HG03280 (cell line): Measurements from ENCODE around the gene GLT1D1.
"Not testable (repeated sequence)": the region's sequence is repeated elsewhere in the genome, so short reads cannot be mapped to it uniquely, and the experiment has no call there.

Experiments
- ATAC-seq: cut with Tn5 transposase; IDR thresholded peaks from one replicate; pipeline ENCODE4 v1.9.1; 2021; ENCODE audit warnings: mild to moderate bottlenecking, moderate library complexity; ENCODE audit not compliant: unreplicated experiment

The GLT1D1 gene

GRCh38 chr12:128852885-128853599 is at the start of gene GLT1D1:
GLT1D1 (plus strand) TSS chr12:128853478; CDS start chr12:128853582, 104 bp downstream.
- no peak for ATAC-seq

- ATAC-seq, result no peak
Observed at GRCh38 chr12:128803788-128804187, 49.5 kb upstream of the GLT1D1 start.

- ATAC-seq, result no peak
Observed at GRCh38 chr12:128804762-128805161, 48.5 kb upstream of the GLT1D1 start.

DNA sequence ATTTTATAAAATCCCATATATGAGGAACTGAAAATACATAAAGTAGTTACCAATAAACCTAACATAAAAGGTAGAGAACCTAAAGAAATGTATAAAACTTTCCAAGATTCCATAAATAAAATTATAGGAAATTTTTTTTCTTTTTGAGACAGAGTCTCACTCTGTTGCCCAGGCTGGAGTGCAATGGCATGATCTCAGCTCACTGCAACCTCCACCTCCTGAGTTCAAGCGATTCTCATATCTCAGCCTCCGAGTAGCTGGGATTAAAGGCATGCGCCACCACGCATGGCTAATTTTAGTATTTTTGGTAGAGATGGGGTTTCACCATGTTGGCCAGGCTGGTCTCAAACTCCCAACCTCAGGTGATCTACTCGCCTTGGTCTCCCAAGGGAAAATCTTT is 47.9 kb upstream of the GLT1D1 start:
- not testable (repeated sequence) for ATAC-seq

DNA sequence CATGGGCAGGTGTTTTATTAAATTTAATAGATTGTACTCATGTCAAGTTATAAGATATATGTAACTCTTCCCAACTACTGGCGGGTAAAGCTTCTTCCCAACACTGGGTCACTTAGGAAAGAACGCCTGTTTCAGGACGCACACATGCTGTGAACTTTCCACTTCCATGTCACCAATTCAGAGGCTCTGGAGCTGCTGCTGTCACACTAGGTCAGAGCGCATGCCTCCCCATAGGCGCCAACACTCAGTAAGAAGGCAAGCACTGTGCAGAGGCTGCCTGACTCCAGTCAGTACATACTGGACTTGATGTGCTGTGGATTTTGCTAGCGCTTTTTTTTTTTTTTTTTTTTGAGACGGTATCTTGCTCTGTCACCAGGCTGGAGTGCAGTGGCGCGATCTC is 46.7 kb upstream of the GLT1D1 start:
- ATAC-seq, result no peak

- ATAC-seq, result no peak
Observed at GRCh38 chr12:128807161-128807724, 46.0 kb upstream of the GLT1D1 start.

DNA sequence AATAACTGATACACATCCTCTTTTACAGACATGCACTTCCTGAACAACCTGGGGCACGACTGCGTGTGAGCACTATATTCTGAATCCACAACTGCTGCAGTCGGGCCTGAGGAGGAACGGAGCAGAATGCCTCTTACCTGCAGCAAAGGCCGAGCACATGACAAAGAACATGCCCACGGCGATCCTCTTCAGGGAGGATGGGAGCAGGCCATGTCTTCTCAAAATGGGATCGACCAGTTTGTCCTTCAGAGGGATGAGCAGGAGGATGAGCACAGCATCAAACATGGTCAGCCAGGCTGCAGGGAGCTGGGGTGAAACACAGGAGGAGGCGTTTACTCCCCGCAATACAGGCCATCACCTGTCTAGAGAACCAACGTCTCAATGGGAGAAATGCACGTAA is 44.6 kb upstream of the GLT1D1 start:
- no peak for ATAC-seq

DNA sequence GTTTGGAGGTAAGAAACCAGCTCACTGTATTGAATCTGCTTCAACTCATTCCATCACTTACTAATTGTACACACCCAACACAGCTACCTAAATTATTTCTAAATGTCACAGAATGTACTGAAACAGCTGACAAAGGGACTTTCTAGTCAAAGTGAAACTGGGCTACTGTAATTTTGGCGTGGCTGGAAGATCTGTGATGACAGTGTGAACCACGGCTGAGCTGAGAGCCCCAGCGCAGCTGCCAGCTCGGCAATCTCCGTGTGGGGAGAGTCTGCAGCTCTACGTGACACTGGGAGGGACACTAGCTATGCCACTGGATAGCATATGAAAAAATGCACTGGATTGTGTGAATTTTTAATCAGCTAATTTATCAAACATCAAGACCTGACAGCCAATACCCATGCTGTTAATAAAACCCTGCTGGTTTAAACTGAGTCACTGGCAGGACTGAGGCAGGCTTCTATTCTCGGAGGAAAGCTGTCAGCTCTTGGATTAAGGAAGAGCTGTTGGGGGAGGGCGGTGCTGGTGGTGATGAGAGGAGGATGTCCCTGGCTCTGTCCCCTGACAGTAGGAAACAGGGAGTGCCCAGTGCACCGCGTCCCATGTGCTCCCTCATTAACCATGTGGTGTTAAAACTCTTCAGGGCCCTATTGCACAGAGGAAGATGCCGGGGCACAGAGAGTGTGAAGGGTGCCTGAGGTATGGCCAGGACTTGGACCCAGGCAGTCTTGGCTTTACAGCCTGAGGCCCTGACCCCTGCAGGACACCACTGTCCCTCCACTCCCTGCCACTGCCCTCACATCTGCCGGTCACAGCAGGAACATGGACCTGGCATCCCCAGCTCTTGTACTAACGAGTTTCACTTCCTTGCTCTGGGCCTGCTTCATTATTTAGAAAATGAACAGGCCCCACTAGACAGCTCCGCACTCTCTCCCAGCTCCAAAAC is 42.8 kb upstream of the GLT1D1 start:
- ATAC-seq, result peak; percentile 80

GRCh38 chr12:128811806-128812205 is 41.5 kb upstream of the GLT1D1 start:
- ATAC-seq, result no peak

GRCh38 chr12:128813392-128813791 is 39.9 kb upstream of the GLT1D1 start:
- no peak for ATAC-seq

DNA sequence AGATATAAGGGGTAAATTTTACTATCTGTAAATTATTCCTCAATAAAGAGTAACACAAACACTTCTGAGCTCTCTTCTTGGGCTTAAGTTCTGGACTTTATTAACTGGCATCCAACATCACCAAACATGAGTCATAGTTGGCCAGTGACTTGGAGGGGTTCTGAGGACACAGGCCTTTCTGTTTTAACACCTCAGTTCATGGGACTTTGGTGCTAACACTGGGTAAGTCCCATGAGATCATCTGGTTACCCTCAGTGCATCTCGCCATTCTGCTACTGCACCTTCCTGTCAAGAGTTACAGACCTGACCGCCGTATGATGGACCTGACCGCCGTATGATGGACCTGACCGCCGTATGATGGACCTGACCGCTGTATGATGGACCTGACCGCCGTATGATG is 39.4 kb upstream of the GLT1D1 start:
- no peak for ATAC-seq

- no peak for ATAC-seq
Observed at GRCh38 chr12:128814411-128815261, 38.6 kb upstream of the GLT1D1 start.

DNA sequence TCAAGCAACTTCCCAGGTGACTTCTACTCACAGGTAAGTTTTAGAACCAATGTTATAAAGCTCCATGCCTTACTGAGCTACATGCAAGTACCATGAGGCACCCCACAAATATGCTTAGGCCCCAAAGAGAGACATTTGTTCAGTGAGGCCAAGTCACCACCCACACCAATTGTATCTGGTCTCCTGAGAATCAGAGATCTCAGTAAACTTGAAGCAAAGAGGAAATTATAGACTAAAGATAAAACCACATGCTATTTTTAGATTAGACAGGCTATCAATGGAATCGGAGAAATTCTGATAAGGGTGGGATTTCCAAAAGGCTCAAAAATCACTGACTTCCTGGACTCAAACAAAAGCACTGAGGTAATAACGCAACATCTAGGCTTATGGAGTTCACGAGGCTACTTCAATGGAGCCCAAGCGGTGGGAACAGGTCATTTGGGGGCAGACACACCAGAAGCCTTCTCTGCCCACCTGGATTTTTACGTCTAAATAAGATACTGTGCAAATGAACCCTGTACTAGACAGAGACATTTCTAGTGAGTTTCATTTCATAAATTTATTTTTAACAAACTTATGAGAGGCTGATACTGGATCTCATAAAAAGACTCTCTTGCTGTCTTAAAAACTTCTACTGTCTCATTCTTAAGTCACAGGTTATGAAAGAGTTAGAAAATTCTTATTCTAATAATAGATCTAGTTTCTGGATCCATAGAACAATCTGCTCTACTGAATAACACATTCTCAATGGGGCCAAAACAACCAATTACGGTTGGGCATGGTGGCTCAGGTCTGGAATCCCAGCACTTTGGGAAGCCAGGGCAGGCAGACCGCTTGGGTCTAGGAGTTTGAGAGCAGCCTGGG is 37.3 kb upstream of the GLT1D1 start:
- ATAC-seq, result no peak

DNA sequence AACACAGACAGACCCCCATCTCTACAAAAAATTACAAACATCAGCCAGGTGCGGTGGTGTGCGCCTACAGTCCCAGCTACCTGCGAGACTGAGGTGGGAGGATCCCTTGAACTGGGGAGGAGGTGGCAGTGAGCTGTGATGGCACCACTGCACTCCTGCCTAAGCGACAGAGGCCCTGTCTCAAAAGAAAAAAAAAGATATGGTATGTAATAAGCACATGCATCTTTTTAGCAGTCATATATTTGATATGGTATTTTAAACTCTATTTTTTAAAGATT is 36.7 kb upstream of the GLT1D1 start:
- ATAC-seq, result no peak

DNA sequence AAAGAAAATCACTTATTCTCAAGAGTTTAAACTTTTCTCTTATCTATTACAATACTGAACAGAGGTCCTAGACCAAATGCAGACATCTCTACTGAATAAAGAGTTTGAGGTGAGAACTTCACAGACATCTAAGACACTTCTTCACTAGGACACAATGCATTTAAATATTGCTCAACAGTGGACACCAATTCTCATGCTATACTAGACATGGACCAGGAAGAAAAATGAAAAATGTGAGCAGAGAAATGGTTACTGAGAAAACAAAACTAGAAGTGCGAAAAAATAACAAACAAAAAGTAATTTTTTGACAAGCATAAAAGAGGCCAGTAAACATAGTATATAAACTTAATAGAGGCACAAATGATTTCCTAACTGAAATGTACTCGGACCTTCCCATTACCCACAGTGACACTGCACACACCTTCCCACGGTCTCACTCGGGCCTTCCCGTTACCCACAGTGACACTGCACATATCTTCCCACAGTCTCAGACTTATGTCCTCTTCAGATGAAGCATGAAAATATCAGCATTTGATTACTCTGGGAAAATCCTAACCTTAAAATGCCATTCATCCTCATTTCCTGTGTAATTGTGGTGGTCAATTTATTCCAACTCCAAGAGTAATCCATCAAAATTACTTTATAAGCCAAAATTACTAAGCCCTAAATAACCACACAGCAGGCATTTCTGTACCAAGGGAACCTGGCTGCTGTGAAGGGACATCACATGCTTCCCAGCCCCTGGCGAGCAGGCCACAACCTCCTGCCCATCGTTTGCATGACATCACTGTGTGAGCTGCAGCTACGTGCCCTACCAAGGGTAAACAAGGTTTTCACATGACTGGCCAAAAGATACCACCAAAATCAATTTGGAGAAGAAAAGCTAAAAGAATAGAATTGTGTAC is 35.9 kb upstream of the GLT1D1 start:
- ATAC-seq, result peak; percentile 33

DNA sequence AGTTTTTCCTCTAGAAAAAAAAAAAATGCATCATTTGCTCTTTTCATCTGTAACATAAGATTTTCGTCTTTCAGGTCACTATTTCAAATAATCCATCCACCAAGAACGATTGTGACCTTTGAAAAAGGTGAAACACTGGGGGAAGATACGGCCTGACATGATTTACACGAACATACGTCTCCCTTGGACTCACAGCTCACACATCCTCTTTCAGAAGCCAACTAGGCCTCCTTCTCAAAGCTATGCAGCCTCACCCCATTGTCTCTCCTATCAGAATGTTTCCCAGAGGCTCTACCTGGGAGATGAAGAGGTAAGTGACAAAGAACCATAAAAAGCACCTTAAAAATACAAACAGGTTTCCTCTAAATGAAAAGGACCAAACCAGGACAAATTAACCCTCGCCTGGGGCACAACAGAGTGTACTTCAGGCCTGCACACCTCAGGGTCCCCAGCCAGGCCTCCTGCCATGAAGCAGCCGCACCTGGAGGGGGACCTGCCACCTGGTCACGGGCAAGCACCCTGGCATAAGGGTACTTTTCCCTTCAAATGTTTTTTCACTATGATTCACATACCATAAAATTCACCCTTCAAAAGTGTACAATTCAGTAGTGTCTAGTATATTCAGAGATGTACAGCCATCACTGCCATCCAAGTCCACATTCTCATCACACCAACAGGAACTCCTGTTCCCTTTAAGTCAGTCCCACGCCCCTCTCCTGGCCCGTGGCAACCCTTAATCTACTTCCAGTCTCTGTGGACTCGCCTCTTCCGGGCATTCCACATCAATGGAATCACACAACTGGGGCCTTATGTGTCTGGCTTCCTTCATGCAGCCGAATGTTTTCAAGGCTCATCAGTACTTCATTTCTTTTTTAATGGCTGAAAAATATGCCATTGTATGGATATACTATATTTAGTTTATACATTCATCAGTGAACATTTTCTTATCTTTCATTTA is 34.9 kb upstream of the GLT1D1 start:
- peak; percentile 32 for ATAC-seq

- no peak for ATAC-seq
Observed at GRCh38 chr12:128819293-128820144, 33.8 kb upstream of the GLT1D1 start.
